Loucy (cell line): ENCODE measurements around the gene APH1B.
A peak's percentile ranks its signal among the peaks of the same experiment; 100 is the strongest.

Experiments
- H2AFZ ChIP-seq: fragments of 200-600 bp; sonication (generic); 2 replicates; pipeline ENCODE4 v1.6.0; 2016; ENCODE audit warnings: antibody characterized with exemption, mild to moderate bottlenecking, low read length, moderate library complexity
- H3F3A ChIP-seq: fragments of 200-600 bp; 2 replicates; pipeline ENCODE4 v1.6.0; 2016; ENCODE audit warnings: antibody characterized with exemption, low read depth, mild to moderate bottlenecking
- H3K27me3 ChIP-seq: fragments of 200-600 bp; sonication (generic); 2 replicates; pipeline ENCODE4 v1.6.1; 2014; ENCODE audit warnings: low read length, mild to moderate bottlenecking; ENCODE audit not compliant: insufficient read depth, poor library complexity, severe bottlenecking
- H3K36me3 ChIP-seq: fragments of 200-600 bp; sonication (generic); 2 replicates; pipeline ENCODE4 v1.6.1; 2016; ENCODE audit warnings: low read length; ENCODE audit not compliant: insufficient read depth
- H3K4me1 ChIP-seq: fragments of 200-600 bp; sonication (generic); 2 replicates; pipeline ENCODE4 v1.5.1; 2014; ENCODE audit warnings: low read length, mild to moderate bottlenecking; ENCODE audit not compliant: insufficient read depth, poor library complexity, severe bottlenecking
- H3K4me2 ChIP-seq: fragments of 200-600 bp; sonication (generic); 2 replicates; pipeline ENCODE4 v1.6.0; 2014; ENCODE audit warnings: antibody characterized with exemption, low read length, low read depth, mild to moderate bottlenecking; ENCODE audit not compliant: poor library complexity, severe bottlenecking
- H3K4me3 ChIP-seq: fragments of 200-600 bp; sonication (generic); 2 replicates; pipeline ENCODE4 v1.5.1; 2014; ENCODE audit warnings: low read length, mild to moderate bottlenecking, mixed read lengths; ENCODE audit not compliant: poor library complexity, severe bottlenecking
- H3K79me2 ChIP-seq: fragments of 200-600 bp; sonication (generic); 2 replicates; pipeline ENCODE4 v1.6.1; 2014; ENCODE audit warnings: low read length; ENCODE audit not compliant: insufficient read depth
- H3K9ac ChIP-seq: fragments of 200-600 bp; sonication (generic); 2 replicates; pipeline ENCODE4 v1.6.0; 2014; ENCODE audit warnings: mild to moderate bottlenecking, low read depth, low read length, moderate library complexity; ENCODE audit not compliant: poor library complexity, severe bottlenecking
- H3K9me2 ChIP-seq: fragments of 200-600 bp; sonication (generic); replicated peaks from 2 replicates; pipeline ENCODE4 v1.6.1; 2016; ENCODE audit warnings: low read depth, low read length, mixed read lengths
- H3K9me3 ChIP-seq: fragments of 200-600 bp; sonication (generic); 2 replicates; pipeline ENCODE4 v1.6.1; 2014; ENCODE audit warnings: mild to moderate bottlenecking, antibody characterized with exemption, low read length, low read depth; ENCODE audit not compliant: insufficient read depth
- H4K20me1 ChIP-seq: fragments of 200-600 bp; sonication (generic); 2 replicates; pipeline ENCODE4 v1.6.0; 2014; ENCODE audit warnings: antibody characterized with exemption, low read length, mild to moderate bottlenecking; ENCODE audit not compliant: insufficient read depth, poor library complexity, severe bottlenecking
- CTCF ChIP-seq: fragments of 200-600 bp; sonication (generic); conservative IDR thresholded peaks from 2 replicates; pipeline ENCODE4 v1.5.1; 2014; ENCODE audit warnings: mild to moderate bottlenecking, antibody characterized with exemption, low read length
- EZH2phosphoT487 ChIP-seq: fragments of 200-600 bp; IDR thresholded peaks from 2 replicates; pipeline ENCODE4 v1.6.1; 2018; ENCODE audit warnings: antibody characterized with exemption, mild to moderate bottlenecking, moderate library complexity, borderline replicate concordance

The APH1B gene

DNA sequence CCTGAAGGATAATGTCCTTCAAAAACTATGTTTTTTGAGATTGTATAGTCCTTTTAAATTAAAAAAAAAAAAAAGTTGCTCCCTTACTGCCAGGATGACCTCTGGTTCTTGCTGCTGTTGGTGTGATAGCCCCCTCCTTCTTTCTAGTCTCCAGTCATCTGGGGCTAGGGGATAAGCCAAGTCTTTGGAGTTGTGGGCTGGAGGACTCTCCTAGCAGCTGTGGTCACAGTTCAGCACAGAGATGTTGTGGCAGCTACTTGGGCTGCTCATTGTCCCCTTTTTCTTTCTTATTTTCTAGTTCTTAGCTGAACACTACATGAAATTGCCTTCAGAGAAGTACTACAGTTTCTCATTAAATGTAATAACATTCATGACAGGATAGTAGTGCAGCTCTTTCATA, 39.2 kb upstream of the APH1B start:
- no peak overlapping the region for H2AFZ ChIP-seq
- no peaks in the 10 kb centered on the region; the same call in 1 of the 2 replicates for H3F3A ChIP-seq
- no peak overlapping the region for H3K9ac ChIP-seq
- H3K27me3 ChIP-seq = no peaks in the 10 kb centered on the region
- no peaks in the 10 kb centered on the region; the same call in 1 of the 2 replicates for H3K36me3 ChIP-seq
- TF ChIP-seq EZH2phosphoT487 = no peak
- TF ChIP-seq CTCF = no peak
- H3K79me2 ChIP-seq = peaks cover 92% of the 10 kb centered on the region
- no peak overlapping the region for H3K4me3 ChIP-seq
- H3K9me3 ChIP-seq = no peaks in the 10 kb centered on the region
- peaks cover 38% of the 10 kb centered on the region for H3K4me1 ChIP-seq
- peaks cover 57% of the 10 kb centered on the region for H4K20me1 ChIP-seq
- H3K9me2 ChIP-seq = no peaks in the 10 kb centered on the region
- H3K4me2 ChIP-seq = no peak overlapping the region

- Histone ChIP-seq H3K4me2 (peak overlapping the region; percentile 7), H3K36me3 (no peaks in the 10 kb centered on the region; the same call in 1 of the 2 replicates), H3K9me3 (no peaks in the 10 kb centered on the region), H3K27me3 (no peaks in the 10 kb centered on the region), H3F3A (no peaks in the 10 kb centered on the region; the same call in 1 of the 2 replicates), H3K9ac (no peak overlapping the region), H2AFZ (no peak overlapping the region), H3K4me3 (no peak overlapping the region), H3K79me2 (peaks cover 92% of the 10 kb centered on the region), H3K9me2 (no peaks in the 10 kb centered on the region), H4K20me1 (peaks cover 54% of the 10 kb centered on the region), H3K4me1 (peaks cover 33% of the 10 kb centered on the region)
- TF ChIP-seq EZH2phosphoT487 = no peak
- no peak for TF ChIP-seq CTCF
Observed at GRCh38 chr15:63238796-63239195, 38.6 kb upstream of the APH1B start.

DNA sequence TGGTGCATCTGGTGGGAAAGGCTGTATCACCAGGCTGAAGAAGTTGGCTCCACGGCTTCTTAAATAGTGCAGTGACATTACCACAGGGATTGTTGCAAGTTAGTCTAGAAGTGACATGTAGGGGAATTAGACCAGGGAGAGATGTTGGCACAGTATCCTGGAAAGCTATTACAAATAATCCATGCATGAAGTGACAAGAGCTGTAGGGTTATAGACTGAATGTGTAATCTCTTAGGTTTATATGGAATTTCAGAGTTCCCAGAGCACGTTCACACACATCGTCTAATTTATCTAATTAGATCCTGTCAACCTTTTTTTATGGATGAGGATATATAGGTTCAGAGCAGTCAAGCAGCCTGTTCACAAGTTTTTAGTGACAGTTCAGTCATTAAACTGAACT, 37.3 kb upstream of the APH1B start:
- H3F3A ChIP-seq = no peaks in the 10 kb centered on the region; the same call in 1 of the 2 replicates
- H3K4me2 ChIP-seq = no peak overlapping the region
- H3K27me3 ChIP-seq = no peaks in the 10 kb centered on the region
- peaks cover 86% of the 10 kb centered on the region for H3K79me2 ChIP-seq
- H3K4me3 ChIP-seq = no peak overlapping the region
- H4K20me1 ChIP-seq = peaks cover 58% of the 10 kb centered on the region
- no peak overlapping the region for H3K9ac ChIP-seq
- H3K36me3 ChIP-seq = peaks cover 4% of the 10 kb centered on the region; the same call in 1 of the 2 replicates
- no peaks in the 10 kb centered on the region for H3K9me2 ChIP-seq
- TF ChIP-seq CTCF = no peak
- TF ChIP-seq EZH2phosphoT487 = no peak
- no peaks in the 10 kb centered on the region for H3K9me3 ChIP-seq
- H3K4me1 ChIP-seq = peaks cover 32% of the 10 kb centered on the region
- H2AFZ ChIP-seq = no peak overlapping the region
